Measurements from ENCODE around the gene PRKCB.

- TF ChIP-seq, protein P1, sequence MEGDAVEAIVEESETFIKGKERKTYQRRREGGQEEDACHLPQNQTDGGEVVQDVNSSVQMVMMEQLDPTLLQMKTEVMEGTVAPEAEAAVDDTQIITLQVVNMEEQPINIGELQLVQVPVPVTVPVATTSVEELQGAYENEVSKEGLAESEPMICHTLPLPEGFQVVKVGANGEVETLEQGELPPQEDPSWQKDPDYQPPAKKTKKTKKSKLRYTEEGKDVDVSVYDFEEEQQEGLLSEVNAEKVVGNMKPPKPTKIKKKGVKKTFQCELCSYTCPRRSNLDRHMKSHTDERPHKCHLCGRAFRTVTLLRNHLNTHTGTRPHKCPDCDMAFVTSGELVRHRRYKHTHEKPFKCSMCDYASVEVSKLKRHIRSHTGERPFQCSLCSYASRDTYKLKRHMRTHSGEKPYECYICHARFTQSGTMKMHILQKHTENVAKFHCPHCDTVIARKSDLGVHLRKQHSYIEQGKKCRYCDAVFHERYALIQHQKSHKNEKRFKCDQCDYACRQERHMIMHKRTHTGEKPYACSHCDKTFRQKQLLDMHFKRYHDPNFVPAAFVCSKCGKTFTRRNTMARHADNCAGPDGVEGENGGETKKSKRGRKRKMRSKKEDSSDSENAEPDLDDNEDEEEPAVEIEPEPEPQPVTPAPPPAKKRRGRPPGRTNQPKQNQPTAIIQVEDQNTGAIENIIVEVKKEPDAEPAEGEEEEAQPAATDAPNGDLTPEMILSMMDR (IDR thresholded peaks at IDR 0.05; ENCODE audit: insufficient read depth, low read length): no peak
- TF ChIP-seq, protein P2, sequence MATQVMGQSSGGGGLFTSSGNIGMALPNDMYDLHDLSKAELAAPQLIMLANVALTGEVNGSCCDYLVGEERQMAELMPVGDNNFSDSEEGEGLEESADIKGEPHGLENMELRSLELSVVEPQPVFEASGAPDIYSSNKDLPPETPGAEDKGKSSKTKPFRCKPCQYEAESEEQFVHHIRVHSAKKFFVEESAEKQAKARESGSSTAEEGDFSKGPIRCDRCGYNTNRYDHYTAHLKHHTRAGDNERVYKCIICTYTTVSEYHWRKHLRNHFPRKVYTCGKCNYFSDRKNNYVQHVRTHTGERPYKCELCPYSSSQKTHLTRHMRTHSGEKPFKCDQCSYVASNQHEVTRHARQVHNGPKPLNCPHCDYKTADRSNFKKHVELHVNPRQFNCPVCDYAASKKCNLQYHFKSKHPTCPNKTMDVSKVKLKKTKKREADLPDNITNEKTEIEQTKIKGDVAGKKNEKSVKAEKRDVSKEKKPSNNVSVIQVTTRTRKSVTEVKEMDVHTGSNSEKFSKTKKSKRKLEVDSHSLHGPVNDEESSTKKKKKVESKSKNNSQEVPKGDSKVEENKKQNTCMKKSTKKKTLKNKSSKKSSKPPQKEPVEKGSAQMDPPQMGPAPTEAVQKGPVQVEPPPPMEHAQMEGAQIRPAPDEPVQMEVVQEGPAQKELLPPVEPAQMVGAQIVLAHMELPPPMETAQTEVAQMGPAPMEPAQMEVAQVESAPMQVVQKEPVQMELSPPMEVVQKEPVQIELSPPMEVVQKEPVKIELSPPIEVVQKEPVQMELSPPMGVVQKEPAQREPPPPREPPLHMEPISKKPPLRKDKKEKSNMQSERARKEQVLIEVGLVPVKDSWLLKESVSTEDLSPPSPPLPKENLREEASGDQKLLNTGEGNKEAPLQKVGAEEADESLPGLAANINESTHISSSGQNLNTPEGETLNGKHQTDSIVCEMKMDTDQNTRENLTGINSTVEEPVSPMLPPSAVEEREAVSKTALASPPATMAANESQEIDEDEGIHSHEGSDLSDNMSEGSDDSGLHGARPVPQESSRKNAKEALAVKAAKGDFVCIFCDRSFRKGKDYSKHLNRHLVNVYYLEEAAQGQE (IDR thresholded peaks at IDR 0.05; ENCODE audit: insufficient replicate concordance, low read depth): no peak
- no peak for TF ChIP-seq POLR2AphosphoS5 (IDR thresholded peaks at IDR 0.05; ENCODE audit: low read depth)
- TF ChIP-seq GABPA (IDR thresholded peaks at IDR 0.05; ENCODE audit: low read depth): no peak
These were observed 400.0 kb downstream of the PRKCB start for GRCh38 chr16:24235806-24236205.

All from HL-60 (cell line).